Breast epithelium (tissue), 3 donors: Measurements from ENCODE around the gene NTS.

Experiments used
- CTCF ChIP-seq, 3 donors: fragments of 450-650 bp; IDR thresholded peaks; one replicate each; pipeline ENCODE4 v1.5.1; 2016 to 2017; ENCODE audit warnings: antibody characterized with exemption in 3 of 3, mild to moderate bottlenecking in 3 of 3, moderate library complexity in 3 of 3
- POLR2A ChIP-seq: fragments of 450-650 bp; IDR thresholded peaks from one replicate; pipeline ENCODE4 v1.6.1; 2016; ENCODE audit warnings: antibody characterized with exemption, mild to moderate bottlenecking, moderate library complexity
- POLR2AphosphoS5 ChIP-seq, 3 donors: sonication (generic); formaldehyde crosslinking; IDR thresholded peaks; one replicate each; pipeline ENCODE4 v1.6.1; 2017; ENCODE audit warnings: antibody characterized with exemption in 3 of 3

GRCh38 chr12:85877459-85877858, 3.4 kb downstream of the NTS start:
- TF ChIP-seq POLR2AphosphoS5 (IDR thresholded peaks at IDR 0.05): no peak
- TF ChIP-seq CTCF (IDR thresholded peaks at IDR 0.05): no peak
- no peak for TF ChIP-seq POLR2A
